Testis (tissue), 2 donors: ENCODE measurements around the gene PARVB.

Experiments
- POLR2A ChIP-seq: fragments of 450-650 bp; IDR thresholded peaks from one replicate; pipeline ENCODE4 v1.6.1; 2017; ENCODE audit warnings: antibody characterized with exemption, mild to moderate bottlenecking, moderate library complexity
- TF ChIP-seq, protein P1 (sequence below), 3 experiments: fragments of 450-650 bp in 2 of 3; fragments of 200-600 bp in 1 of 3; sonication (generic) in 1 of 3; IDR thresholded peaks; one replicate each; pipeline ENCODE4 v1.5.1; 2016 to 2019; ENCODE audit warnings: antibody characterized with exemption in 3 of 3, mild to moderate bottlenecking in 2 of 3, moderate library complexity in 1 of 3

DNA sequence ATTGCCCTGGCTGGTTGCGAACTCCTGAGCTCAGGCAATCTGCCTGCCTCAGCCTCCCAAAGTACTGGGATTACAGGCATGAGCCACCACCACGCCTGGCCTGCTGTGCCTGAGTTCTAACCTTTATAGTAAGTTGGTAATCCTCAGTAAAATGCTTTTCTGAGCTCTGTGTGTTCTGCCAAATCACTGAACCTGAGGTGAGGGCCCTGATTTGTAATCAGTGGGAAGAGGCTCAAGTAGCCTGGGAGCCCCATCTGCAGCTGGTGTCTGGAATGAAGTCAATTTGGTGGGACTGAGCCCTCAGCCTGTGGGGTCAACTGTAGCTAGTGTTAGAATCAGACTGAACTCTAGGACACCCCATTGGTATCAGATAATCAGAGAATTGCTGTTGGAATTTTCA is 84.0 kb downstream of the PARVB start:
- TF ChIP-seq, protein P1, sequence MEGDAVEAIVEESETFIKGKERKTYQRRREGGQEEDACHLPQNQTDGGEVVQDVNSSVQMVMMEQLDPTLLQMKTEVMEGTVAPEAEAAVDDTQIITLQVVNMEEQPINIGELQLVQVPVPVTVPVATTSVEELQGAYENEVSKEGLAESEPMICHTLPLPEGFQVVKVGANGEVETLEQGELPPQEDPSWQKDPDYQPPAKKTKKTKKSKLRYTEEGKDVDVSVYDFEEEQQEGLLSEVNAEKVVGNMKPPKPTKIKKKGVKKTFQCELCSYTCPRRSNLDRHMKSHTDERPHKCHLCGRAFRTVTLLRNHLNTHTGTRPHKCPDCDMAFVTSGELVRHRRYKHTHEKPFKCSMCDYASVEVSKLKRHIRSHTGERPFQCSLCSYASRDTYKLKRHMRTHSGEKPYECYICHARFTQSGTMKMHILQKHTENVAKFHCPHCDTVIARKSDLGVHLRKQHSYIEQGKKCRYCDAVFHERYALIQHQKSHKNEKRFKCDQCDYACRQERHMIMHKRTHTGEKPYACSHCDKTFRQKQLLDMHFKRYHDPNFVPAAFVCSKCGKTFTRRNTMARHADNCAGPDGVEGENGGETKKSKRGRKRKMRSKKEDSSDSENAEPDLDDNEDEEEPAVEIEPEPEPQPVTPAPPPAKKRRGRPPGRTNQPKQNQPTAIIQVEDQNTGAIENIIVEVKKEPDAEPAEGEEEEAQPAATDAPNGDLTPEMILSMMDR (IDR thresholded peaks at IDR 0.05), result no peak
- TF ChIP-seq POLR2A, result no peak
